Esophagus muscularis mucosa (tissue), 4 donors: Measurements from ENCODE around the gene UNC13B.

ENCODE experiments used
- CTCF ChIP-seq, 3 experiments: fragments of 200-600 bp in 2 of 3; fragments of 450-650 bp in 1 of 3; sonication (generic) in 2 of 3; IDR thresholded peaks; one replicate each; pipeline ENCODE4 v1.5.1; 2017 to 2019; ENCODE audit warnings: antibody characterized with exemption in 3 of 3, mild to moderate bottlenecking in 2 of 3, moderate library complexity in 1 of 3
- EP300 ChIP-seq: sonication (generic); formaldehyde crosslinking; IDR thresholded peaks from one replicate; pipeline ENCODE4 v1.6.1; 2017; ENCODE audit warnings: antibody characterized with exemption
- POLR2A ChIP-seq: fragments of 450-650 bp; IDR thresholded peaks from one replicate; pipeline ENCODE4 v1.6.1; 2017; ENCODE audit warnings: antibody characterized with exemption, moderate library complexity, mild to moderate bottlenecking, low read depth
- POLR2AphosphoS5 ChIP-seq, 2 donors: sonication (generic); formaldehyde crosslinking; IDR thresholded peaks; one replicate each; pipeline ENCODE4 v1.6.1; 2017; ENCODE audit warnings: antibody characterized with exemption in 2 of 2

- TF ChIP-seq CTCF (IDR thresholded peaks at IDR 0.05) (no peak), POLR2A (no peak), POLR2AphosphoS5 (IDR thresholded peaks at IDR 0.05) (no peak), EP300 (no peak)
Measured at GRCh38 chr9:35380619-35381018, 218.8 kb downstream of the UNC13B start.
